Lung (tissue), 12 donors: ENCODE data around the gene MRPL51. TPM values are rescaled to one million over a fixed set of nuclear protein-coding genes. Genes with fewer than 3 reads are reported as not detected.
A peak's percentile ranks its signal among the peaks of the same experiment; 100 is the strongest.
"Not testable (repeated sequence)": the region's sequence is repeated elsewhere in the genome, so short reads cannot be mapped to it uniquely, and the experiment has no call there.

Source experiments
- ATAC-seq: fragments of 200-7000 bp; cut with Tn5 transposase; one replicate; pipeline ENCODE4 v1.9.1; 2020; ENCODE audit warnings: moderate number of reproducible peaks; ENCODE audit not compliant: insufficient read depth, low FRiP score
- DNase-seq, 3 donors: peaks; one replicate each; pipeline ENCODE4 v3.0.0-alpha.2; 2013 to 2017
- H3K27ac ChIP-seq, 2 donors: one replicate each; pipeline ENCODE4 v1.5.1; 2013; ENCODE audit warnings: mild to moderate bottlenecking in 2 of 2, moderate library complexity in 2 of 2, control low read depth in 1 of 2, inconsistent platforms in 1 of 2, low read depth in 1 of 2, low read length in 1 of 2
- H3K27me3 ChIP-seq, 3 donors: one replicate each; pipeline ENCODE4 v1.5.1; 2013; ENCODE audit warnings: low read length in 2 of 3; ENCODE audit not compliant: control insufficient read depth in 3 of 3, insufficient read depth in 3 of 3
- H3K36me3 ChIP-seq, 4 donors: one replicate each; pipeline ENCODE4 v1.5.1; 2013; ENCODE audit warnings: low read length in 4 of 4, mild to moderate bottlenecking in 1 of 4, moderate library complexity in 1 of 4; ENCODE audit not compliant: control insufficient read depth in 4 of 4, insufficient read depth in 4 of 4
- H3K4me1 ChIP-seq, 5 donors: one replicate each; pipeline ENCODE4 v1.5.1; 2013; ENCODE audit warnings: low read length in 5 of 5, mild to moderate bottlenecking in 2 of 5, moderate library complexity in 1 of 5; ENCODE audit not compliant: control insufficient read depth in 5 of 5, insufficient read depth in 5 of 5
- H3K4me3 ChIP-seq: one replicate; pipeline ENCODE4 v1.5.1; 2013; ENCODE audit warnings: mild to moderate bottlenecking, control low read depth, moderate library complexity
- H3K9ac ChIP-seq, 2 donors: one replicate each; pipeline ENCODE4 v1.5.1; 2013; ENCODE audit warnings: low read length in 2 of 2, control low read depth in 1 of 2; ENCODE audit not compliant: insufficient read depth in 1 of 2
- H3K9me3 ChIP-seq, 4 donors: one replicate each; pipeline ENCODE4 v1.5.1; 2013; ENCODE audit warnings: low read length in 3 of 4, mild to moderate bottlenecking in 1 of 4, moderate library complexity in 1 of 4; ENCODE audit not compliant: control insufficient read depth in 4 of 4, insufficient read depth in 3 of 4
- CTCF ChIP-seq: IDR thresholded peaks from 2 replicates; pipeline ENCODE4 v1.5.1; 2012; ENCODE audit warnings: mild to moderate bottlenecking; ENCODE audit errors: control extremely low read depth, extremely low read depth
- whole genome bisulfite sequencing, 2 donors: extraction: QIAGEN DNeasy Blood & Tissue Kit; methylation state at CpG; one replicate each; pipeline ENCODE4 v1.1.7; 2013; 5-methylcytosine and 5-hydroxymethylcytosine counted together
- polyA plus RNA-seq, 2 donors: library from polyadenylated mRNA; stranded (reverse); fragments of 200-250 nt; gene quantifications; one replicate each; pipeline ENCODE4 v1.2.1, GENCODE V29; 2013
- total RNA-seq, 2 donors: library from RNA; depleted of rRNA in 1 of 2; stranded (reverse); fragments of >200 nt in 1 of 2; gene quantifications; one replicate each; pipeline ENCODE4 v1.2.1, GENCODE V29; 2014 to 2021
- donor health status: control.
- donor health status: control.
- donor health status: Bipolar disorder and iron deficiency.
- donor health status: healthy.
- donor health status: DM: yes; HTN: yes; CAD: no.

Gene MRPL51
- total and polyA plus RNA-seq, 4 donors, result 34.5 to 123 (median 91.7) TPM

GRCh38 chr12:6494258-6494743 is 1.2 kb upstream of the MRPL51 start:
- WGBS, 2 donors, result 1% methylated on average over 14 of the region's 14 CpGs
- Histone ChIP-seq H3K27me3 (no peaks in the 10 kb centered on the region), H3K4me3 (peak overlapping the region; percentile 62), H3K9ac (peak overlapping the region; percentile 0 to 79), H3K27ac (peak overlapping the region; percentile 26 to 70), H3K9me3 (no peaks in the 10 kb centered on the region), H3K36me3 (peaks cover 0 to 26% (median 8%) of the 10 kb centered on the region in 4 donors), H3K4me1 (peaks cover 0 to 22% (median 8%) of the 10 kb centered on the region in 5 donors)
- DNase-seq (no peak), ATAC-seq (no peak)
- no peak for TF ChIP-seq CTCF

GRCh38 chr12:6493497-6494257 is 615 bp upstream of the MRPL51 start, which contains the start of gene NCAPD2:
NCAPD2 (plus strand) TSS chr12:6494102; CDS start chr12:6495099, 997 bp downstream.
- H3K4me3 ChIP-seq, result peak within 1 kb of the TSS; percentile 85
- H3K9me3 ChIP-seq, result no peaks in the 10 kb centered on the region
- peak within 1 kb of the TSS; percentile 87 to 96 for H3K9ac ChIP-seq
- no peaks in the 10 kb centered on the region for H3K27me3 ChIP-seq
- peaks cover 0 to 24% (median 6%) of the 10 kb centered on the region in 4 donors for H3K36me3 ChIP-seq
- no peak for TF ChIP-seq CTCF
- H3K4me1 ChIP-seq, result peaks cover 0 to 22% (median 8%) of the 10 kb centered on the region in 5 donors
- DNase-seq, result peak; percentile 97 to 98 (median 98)
- 0 to 1% methylated on average over 49 of the region's 49 CpGs for WGBS, 2 donors
- peak within 1 kb of the TSS; percentile 90 to 93 for H3K27ac ChIP-seq
- peak; percentile 95 for ATAC-seq

DNA sequence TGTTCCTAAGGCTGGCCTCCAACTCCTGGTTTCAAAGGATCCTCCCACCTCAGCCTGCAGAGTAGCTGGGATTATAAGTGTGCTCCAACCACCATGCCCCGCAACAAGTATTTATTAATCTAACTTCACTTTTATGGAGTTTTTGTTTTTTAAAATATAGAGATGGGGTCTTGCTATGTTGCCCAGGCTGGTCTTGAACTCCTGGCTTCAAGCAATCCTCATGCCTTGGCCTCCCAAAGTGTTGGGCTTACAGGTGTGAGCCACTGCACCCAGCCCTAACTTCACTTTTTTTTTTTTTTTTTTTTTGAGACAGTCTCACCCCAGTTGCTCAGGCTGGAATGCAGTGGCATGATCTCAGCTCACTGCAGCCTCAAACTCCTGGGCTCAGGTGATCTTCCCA is 2.4 kb downstream of the MRPL51 start:
- H3K9ac ChIP-seq, H3K9me3 ChIP-seq, H3K27ac ChIP-seq, DNase-seq, ATAC-seq, H3K27me3 ChIP-seq, H3K4me3 ChIP-seq: not testable (repeated sequence)
- peaks cover 0 to 12% (median under 1%) of the 10 kb centered on the region in 4 donors for H3K36me3 ChIP-seq
- H3K4me1 ChIP-seq, result peaks cover 0 to 22% (median 8%) of the 10 kb centered on the region in 5 donors
- whole genome bisulfite sequencing, 2 donors, result 92 to 97% methylated on average over 1 of the region's 1 CpG

- DNase-seq (no peak), ATAC-seq (no peak)
- H3K9me3 ChIP-seq, result no peaks in the 10 kb centered on the region
- no peaks in the 10 kb centered on the region for H3K27me3 ChIP-seq
- H3K4me1 ChIP-seq, result peaks cover 0 to 10% (median 2%) of the 10 kb centered on the region in 5 donors
- TF ChIP-seq CTCF, result no peak
- no peak overlapping the region for H3K27ac ChIP-seq
- H3K4me3 ChIP-seq, result no peak overlapping the region
- no peak overlapping the region for H3K9ac ChIP-seq
- 68 to 83% methylated on average over 4 of the region's 4 CpGs for WGBS, 2 donors
- peaks cover 0 to 10% (median under 1%) of the 10 kb centered on the region in 4 donors for H3K36me3 ChIP-seq
Observed at GRCh38 chr12:6489449-6489848, 3.6 kb downstream of the MRPL51 start.
